Activated CD4-positive, alpha-beta T cell treated with anti-CD3 and anti-CD28 coated beads, Interleukin-2, amount 50 U/mL, for 1 hour (primary cell): ENCODE measurements around the gene MAGED2.
"Not testable (repeated sequence)": the region's sequence is repeated elsewhere in the genome, so short reads cannot be mapped to it uniquely, and the experiment has no call there.

ENCODE experiments used
- DNase-seq: peaks from one replicate; pipeline ENCODE4 v3.0.0-alpha.2; 2020

Gene MAGED2, protein sequence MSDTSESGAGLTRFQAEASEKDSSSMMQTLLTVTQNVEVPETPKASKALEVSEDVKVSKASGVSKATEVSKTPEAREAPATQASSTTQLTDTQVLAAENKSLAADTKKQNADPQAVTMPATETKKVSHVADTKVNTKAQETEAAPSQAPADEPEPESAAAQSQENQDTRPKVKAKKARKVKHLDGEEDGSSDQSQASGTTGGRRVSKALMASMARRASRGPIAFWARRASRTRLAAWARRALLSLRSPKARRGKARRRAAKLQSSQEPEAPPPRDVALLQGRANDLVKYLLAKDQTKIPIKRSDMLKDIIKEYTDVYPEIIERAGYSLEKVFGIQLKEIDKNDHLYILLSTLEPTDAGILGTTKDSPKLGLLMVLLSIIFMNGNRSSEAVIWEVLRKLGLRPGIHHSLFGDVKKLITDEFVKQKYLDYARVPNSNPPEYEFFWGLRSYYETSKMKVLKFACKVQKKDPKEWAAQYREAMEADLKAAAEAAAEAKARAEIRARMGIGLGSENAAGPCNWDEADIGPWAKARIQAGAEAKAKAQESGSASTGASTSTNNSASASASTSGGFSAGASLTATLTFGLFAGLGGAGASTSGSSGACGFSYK

DNA sequence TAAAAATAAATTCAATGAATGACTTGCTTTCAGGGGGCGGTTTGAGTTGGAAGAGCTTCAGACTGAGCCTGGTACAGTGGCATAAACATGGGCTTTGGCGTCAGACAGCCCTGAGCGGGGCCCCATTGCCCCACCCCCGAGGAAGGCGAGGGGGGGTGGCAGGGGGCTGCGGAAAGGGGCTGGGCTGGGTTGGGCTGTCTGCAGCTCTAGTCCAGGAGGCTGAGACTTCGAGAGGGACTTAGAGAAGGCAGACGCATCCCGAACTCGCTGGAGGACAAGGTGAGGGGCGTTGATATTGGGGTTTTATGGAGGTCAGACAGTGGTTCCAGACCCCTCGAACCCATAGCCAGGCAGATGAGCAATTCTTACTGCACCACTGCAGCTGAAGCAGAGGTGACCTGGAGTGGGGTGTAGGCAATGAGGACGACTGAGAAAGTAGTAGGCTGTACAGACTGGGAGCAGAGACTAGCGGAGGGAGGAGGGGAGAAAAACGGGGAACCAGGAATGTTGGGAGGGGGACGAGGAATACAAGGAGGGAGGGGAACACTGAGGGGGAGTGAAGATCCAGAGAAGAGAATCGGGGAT is at the start of gene MAGED2:
Gene MAGED2, plus strand, starts transcription at position 222 of the 585 bp plus-strand sequence. CDS start 1,587 bp downstream, outside the sequence.
- DNase-seq: peak; percentile 51

DNA sequence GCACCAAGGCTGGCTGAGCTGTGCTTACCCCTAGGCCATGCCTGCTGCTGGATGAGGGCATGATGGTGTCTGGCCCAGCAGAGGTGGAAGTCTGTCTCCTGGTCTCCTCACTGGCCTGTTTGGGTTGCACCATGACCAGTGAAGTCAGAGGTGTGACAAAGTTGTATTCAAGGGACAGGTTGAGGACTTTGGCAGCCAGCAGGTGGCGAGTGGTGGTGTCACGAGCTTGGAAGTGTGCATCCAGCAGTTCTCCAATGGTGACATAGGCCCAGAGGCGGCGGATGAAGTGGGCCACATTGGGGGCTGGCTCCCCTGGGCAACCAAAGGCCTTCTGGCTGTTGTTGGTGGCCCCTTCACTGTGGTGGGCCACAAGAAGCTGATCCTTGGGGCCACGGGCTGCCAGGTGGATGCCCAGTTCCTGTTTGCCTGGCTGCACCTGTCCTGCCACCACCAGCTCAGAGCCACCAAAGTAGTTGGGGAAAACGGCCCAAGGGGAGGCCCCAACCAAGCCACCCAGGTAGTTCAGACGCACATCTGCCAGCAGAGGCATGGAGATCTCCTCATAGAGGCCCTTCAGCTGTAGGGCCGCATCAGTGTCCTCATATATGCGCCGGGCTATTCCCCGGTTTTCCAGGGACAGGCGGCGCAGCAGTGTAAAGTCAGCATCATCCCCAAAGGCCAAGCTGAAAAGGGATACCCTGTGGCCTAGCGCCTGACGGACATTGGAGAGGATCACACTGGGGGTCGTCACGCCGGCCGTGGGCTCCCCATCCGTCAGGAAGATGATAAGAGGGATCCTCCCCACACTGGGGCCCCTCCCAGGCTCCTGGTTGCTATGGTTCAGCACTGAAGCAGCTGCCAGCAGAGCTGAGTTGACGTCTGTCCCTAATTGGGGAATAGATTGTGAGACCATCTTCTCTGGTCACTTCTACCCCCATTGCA is 49.2 kb upstream of the MAGED2 start:
- DNase-seq: no peak

DNA sequence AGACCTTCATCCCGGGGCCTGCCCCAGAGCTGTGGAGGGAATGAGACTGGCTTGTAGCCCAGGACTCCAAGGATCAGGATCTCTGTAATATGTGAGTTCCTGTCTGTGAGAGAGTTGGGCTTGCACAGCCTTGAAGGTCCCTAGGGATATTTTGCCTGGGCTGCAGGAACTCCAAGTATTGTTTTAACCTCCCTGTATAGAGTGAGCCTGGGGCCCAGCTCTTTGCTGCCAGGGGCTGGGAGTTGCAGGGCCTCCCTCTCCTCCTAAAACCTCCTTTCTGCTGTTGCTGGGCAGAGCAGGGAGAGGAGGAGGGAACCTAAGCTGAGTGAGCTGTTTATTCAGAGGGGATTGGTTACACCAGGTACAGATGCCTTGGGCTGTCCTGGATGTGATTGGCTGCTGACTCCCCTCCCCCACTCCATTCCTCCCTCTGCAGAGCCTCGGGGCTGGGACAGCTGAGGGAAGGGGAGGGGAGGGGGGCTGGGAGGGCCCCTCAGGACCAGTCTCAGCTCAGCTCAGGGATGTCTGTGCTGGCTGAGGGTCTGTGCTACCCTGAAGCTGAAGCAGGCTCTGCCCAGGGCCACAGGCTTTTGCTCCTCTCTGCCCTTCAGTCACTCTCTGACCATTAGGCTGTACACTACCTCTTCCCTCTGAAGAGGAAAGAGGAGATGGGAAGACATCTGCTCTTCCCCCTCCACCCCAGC is 33.0 kb upstream of the MAGED2 start:
- DNase-seq: not testable (repeated sequence)

DNA sequence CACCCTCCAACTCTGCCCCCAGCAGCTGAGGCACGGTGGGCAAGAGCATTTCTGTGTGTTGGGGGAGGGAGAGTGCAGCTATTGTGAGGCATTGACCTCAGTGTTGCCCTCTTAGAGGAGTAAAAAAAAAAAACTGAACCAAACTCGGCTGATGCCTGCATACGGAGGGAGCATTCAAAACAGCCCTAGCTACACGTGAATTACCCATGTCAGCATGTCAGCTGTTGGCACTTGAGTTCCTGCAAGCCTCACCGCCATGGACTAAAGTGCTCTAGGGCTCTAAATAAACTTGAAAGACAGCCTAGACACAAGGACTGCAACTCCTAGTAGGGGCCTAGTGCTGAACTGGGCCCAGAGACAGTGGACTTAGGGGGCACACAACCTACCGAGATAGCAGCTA is 31.5 kb upstream of the MAGED2 start:
- DNase-seq: no peak

DNA sequence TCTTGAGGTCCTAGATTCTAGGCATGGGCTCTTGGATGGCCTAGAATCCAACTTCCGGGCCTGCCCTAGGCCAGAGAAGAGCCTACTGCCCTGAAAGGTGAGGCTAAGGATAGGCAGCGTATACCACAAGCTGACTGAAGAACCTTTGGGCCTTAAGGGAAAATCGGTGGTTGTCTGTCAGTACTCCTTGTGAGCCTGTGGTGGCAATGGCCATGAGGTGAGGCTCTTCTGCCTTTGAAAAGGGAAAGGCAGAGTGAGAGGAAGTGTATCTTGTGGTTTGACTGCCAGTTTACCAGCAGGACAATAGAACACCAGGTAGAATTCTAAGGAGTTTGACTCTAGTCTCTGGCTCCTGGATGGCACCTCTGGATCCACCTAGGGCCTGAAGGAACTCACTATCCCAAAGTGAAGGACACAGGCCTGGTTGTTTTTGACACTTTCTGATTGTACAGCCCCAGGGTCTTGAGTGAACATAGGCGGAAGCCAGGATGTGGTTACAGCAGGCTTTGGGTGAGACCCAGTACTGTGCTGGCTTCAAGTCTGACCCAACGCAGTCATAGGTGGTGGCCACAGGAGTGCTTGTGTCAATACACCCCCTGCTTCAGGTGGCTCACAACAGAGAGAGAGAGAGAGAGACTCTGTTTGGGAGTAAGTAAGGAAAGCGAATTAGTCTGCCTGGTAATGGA is 30.4 kb upstream of the MAGED2 start:
- DNase-seq: no peak

DNA sequence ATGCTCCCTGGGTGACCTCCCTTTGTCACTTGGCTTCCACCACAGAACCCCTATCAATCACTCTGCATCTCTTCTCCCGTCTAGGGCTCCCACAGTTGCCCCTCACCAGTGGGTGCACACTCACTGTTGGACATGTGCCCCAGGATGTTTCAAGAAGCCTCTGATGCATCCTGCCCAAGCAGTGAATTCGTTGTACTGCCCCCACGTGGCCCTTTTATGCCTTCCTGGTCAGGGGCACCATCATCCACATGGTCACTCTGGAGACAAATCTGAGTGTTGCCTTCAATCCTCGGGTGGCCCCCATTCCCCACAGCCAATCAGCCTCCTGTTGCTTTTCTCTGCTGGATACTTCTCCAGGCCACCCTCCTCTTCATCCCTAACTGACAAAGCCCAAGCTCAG is 21.6 kb upstream of the MAGED2 start:
- DNase-seq: no peak

DNA sequence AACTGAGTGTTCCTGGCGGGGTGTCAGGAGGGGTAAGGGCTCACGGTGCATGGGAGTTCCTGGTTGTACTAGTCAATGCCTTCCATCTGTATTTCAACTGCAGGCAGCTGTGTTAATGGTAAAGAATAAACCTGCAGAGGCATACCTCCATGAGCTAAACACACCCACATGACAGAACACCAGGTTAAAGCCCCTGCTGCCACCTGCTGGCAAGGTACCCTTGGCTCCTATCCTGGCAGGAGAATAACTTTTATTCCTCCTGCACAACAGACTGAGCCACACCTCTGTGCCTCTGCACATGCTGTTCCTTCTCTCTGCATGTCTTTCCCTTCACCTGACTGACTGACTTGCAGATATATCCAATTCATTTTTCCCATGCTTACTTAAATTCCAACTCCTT is 20.6 kb upstream of the MAGED2 start:
- peak; percentile 43 for DNase-seq

DNA sequence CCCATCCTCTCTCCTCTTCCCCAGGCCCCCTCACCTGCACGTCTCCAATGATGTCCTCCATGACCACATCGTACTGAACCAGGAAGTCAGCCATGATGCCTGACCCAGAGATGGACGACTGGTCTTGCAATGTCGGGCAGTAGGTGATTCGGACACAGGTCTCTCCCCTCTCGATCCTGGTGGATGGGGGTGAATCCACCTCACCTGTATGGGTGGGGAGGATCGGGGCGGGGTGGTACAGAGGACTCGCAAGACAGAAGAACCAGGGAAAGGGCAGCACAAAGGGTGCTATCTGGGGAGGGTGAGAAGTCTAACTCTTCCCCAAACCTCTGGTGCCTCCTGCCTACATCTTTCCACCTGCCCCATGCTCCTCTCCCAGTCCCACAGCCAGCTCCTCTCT is 19.1 kb upstream of the MAGED2 start:
- no peak for DNase-seq

DNA sequence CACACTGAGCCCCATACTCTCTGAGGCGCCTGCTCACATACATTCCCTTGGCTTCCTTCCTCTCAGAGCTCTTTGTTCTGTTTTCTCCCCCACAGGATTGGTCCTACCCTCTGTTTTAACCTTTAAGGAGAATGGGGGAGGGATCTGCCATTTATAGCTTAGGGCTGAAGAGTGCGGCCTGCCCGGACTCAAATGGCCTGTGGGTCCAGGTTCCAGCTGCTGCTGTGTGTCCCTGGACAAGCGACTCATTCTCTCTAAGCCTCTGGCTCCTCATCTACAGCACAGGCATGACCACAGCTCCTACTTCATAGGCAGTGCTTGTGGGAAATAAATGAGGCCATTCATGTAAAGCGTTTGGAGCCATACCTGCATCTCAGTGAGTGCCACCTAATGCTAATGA is 18.1 kb upstream of the MAGED2 start:
- not testable (repeated sequence) for DNase-seq

DNA sequence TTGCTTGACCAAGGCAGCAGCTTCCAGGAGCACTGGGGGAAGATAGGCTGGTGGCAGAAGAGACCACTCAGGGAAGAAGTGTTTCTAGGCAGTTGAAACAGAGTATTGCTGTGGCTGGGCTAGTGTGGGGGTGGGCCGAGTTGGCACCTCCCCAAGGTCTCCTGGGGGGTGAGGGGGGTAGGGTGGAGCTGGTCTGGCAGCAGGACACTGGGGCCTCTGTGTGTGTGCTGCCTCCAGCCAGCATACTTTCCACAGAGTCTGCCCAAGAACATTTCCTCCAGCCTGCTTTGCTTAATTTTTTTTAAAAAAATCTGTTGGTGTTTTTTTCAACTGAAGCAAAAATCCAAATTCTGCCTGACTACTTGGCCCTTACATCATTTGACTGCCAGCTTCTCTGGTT is 13.5 kb upstream of the MAGED2 start:
- no peak for DNase-seq

DNA sequence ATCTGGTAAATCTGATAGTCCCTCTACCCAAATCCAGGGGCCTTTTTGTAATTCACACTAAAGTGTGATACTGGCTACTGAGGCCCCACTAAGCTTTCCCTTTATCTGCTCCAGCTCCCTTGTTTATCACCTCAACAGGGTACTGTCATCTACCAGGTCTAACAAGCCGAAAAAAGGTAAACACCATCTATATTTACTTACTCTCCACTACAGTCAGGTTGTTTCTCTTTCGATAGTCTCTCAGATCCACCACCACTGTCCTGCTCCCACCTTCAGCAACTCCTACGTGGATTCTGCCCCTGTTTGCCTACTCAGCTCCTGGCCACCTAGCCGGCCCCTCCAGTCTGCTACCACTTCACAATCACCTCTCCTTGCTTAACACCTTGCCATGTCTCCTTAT is 12.8 kb upstream of the MAGED2 start:
- no peak for DNase-seq

DNA sequence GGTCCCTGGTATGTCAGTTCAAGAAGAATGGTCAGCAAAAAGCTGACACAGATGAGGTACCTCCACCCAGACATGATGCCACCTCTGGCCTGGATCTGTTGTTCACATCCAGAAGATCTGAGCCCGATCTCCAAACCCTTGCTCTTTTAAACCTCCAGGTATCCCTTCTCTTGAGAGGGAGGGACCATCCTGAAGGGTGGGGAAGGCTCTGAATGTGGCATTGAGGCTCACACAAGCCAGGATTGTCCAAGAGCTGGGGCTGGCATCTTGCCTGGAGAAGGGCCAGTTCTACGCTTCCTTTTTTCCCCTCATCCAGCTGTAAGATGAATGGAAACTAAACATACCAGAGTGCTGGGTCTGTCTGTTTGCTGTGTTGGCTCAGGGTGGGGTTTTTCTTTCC is 9.4 kb upstream of the MAGED2 start, which contains the start of gene ITIH6:
Gene ITIH6, minus strand, starts transcription at position 119 of the 400 bp plus-strand sequence. Its CDS starts 45 bp downstream, at position 74.
- no peak for DNase-seq

DNA sequence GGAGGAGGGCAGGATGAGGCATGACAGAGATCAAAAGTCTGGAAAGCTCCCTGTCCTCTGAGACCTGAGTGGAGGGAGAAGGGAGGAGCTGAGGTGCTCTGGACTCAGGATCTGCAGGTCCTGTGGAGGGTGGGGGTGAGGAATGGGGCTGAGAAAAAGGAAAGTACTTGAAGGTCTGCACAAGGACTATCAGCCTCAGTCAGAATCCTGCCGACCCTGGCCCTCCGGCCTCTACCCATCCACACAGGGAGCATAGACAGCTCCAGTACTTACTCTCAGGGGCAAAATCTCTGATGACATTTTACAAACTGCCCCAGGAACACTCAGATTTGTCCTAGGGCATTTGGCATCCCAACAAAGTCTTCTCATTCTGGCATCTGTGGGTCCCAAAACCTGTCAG is 8.5 kb upstream of the MAGED2 start:
- no peak for DNase-seq

DNA sequence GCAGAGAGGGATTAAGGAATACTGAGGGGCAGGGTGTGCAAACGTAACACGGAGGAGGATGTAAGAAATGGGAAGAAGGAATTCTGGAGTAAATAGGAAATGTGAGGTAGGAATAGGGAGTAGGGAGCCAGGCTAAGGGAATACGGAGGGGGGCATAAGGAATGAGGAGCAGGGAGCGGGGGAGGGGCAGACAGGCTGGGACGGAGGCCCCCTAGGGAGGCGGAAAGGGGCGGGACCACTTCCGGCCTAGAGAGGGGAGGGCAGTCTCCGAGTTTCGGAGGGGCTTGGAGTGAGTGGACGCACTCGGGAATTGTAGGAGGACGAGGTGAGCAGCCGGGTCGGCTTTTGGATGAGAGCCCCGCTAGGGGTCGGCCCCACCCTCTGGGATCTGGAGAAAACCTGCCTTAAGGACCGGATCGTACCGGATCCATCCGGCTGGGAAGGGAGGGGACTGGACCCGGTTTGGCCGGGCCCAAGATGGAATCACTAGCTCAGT is 612 bp downstream of the MAGED2 start:
- DNase-seq: peak; percentile 22

DNA sequence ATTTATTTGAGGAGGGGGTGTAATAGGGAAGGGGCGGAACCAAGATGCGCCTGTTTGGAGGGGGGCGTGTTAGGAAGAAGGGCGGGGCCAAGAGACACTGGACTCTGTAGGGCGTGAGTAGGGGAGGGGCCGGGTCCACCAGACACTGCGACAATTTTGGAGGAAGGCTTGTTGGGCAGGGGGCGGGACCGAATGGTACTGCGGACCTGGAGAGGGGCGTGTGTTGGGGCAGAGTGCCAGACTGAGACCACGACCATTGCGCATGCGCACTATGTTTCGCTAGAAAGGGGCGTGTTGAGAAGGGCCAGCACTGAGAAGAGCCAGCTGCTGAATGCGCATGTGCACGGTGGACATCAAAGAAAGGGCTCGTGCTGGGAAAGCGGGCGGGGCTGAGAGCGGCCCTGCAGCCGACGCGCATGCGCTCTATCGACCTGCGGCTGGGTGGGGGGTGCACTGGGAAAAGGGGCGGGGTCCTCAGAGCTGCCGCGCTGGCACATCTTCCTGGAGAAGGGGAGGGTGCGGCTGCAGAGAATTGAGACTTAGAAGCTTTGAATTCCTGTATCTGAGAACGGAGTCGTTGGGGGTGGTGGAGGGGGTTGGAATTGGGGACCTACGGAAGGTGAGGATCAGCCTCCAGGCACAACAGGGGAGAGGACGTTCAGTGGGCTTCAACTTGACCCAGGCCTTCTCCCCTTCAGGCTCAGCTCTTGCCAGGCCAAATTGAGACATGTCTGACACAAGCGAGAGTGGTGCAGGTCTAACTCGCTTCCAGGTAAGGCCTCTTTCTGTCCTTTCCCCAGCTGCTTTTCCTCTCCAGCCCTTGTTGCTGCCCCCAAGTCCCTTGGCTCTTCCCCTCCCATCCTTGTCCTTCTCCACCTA is 1.3 kb downstream of the MAGED2 start:
- peak; percentile 83 for DNase-seq

DNA sequence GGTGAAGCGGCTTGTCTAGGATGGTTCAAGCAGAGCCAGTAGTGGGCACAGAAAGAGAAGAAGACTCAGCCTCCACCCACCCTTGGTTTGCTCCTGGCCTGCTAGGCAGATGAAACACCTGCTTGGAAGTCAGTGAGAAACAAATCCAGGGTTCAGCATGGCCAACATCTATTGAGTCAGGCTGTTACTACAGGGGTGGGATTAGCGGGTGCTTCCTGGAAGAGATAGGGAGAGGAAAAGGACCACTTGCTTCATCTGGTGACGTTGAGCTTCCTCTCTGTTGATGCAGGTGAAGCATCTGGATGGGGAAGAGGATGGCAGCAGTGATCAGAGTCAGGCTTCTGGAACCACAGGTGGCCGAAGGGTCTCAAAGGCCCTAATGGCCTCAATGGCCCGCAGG is 3.0 kb downstream of the MAGED2 start:
- no peak for DNase-seq

DNA sequence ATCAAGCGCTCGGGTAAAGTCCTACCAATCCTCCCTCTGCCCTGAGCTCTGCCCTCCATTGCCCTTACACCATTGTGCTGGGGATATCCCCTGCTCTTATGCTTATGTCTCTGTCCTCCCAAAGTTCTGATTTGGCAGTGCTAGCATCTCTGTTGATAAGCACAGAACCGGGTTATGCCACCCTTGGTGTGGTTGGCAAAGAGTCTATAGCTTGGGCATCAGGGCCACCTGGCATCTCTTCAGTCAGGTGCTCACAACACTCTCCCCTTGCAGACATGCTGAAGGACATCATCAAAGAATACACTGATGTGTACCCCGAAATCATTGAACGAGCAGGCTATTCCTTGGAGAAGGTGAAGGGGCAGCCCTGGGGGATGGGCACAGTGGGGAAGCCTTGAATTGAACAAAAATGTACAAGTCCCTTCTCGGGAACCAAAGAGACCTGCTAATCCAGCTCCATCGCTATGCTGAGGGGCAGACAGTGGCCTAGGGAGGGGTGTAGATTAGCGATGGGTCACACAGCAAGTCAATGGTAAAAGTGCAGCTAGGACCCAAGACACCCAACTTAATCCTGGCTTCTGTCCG is 3.8 kb downstream of the MAGED2 start:
- DNase-seq: no peak

DNA sequence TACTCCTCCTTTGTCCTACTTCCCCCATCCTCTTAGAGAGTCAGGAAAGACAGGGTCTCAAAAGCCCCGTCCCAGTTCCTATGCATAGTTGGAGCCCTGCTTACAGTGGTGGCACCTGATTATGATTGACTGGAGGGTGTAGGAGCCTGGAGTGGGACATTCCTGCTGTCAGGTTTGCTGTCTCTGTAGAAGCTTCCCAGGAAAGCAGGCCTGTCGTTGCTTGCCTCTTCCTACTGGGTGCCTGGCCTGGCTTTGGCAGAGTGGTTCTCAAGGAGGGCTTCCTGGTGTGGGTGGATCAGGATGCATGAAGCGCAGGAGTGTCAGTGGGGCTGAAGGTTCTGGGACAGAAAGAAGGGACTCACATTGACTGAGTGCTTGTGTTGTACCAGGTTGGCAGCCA is 4.8 kb downstream of the MAGED2 start:
- no peak for DNase-seq

DNA sequence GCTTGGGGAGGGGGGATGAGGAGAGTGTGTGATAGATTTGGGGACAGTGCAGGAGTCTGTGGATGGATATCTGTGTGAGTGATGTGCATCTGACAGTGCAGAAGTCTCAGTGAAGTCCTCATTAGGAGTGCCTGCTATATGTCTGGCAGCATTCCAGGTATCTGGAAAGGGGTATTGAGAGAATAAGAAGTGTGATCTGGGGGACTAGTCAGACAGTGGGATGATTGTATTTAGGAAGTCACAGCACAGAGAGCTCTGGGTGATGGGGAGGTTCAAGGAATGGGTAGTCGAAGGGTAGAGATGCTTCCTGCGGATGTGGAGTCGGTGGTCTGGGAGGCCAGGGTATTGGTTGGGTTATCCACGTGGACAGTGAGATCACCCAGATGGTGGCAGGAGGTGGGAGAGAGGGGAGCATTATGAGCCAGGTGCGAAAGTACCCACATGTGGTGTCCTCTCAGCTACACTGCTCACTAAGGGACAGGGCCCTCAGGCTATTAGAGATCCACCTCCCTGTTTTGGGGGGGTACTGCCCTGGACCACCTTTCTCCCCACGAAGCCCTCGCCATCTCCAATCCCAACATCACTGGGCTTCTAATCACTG is 9.8 kb downstream of the MAGED2 start:
- DNase-seq: no peak

DNA sequence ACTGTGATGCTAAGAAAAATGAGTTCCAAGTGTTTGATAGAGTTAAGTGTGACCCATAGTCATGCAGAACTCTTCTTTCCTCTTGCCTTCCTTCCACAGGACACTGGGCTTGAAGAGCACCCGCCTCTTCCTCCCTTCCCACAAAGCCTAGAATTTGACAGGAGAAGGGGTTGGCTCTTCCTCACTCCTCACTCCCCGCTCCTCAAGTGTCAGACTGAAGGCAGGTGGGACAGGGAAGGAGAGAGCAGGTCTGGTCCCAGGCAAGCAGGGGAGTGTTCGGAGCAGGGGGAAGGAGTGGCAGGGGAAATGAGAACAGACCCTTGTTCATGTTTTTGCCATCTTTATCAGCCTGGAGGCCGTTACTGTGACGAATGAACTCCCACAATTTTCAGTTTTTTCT is 10.7 kb downstream of the MAGED2 start:
- DNase-seq: no peak
